Left renal pelvis (tissue), 4 donors: ENCODE results near the gene PTPRF. TPM values are rescaled to one million over a fixed set of nuclear protein-coding genes. Genes with fewer than 3 reads are reported as not detected.
"Not testable (repeated sequence)": the region's sequence is repeated elsewhere in the genome, so short reads cannot be mapped to it uniquely, and the experiment has no call there.

Experiments used
- DNase-seq, 4 donors: peaks; one replicate each; pipeline ENCODE4 v3.0.0-alpha.2; 2013; ENCODE audit warnings: low read depth in 4 of 4, low spot score in 3 of 4
- polyA plus RNA-seq, 4 donors: library from polyadenylated mRNA; unstranded; fragments of 120-200 nt; gene quantifications; one replicate each; pipeline ENCODE4 v1.2.1, GENCODE V29; 2013; ENCODE audit not compliant: insufficient read length in 4 of 4

The PTPRF gene
- polyA plus RNA-seq, result 100 to 1,000 TPM; 100 to 253 (median 200) TPM

- DNase-seq, result no peak
Observed at GRCh38 chr1:43530483-43531106, at the start of gene PTPRF. Gene PTPRF, plus strand, starts transcription at chr1:43530883. Its CDS starts 14,193 bp downstream, at chr1:43545076.

DNA sequence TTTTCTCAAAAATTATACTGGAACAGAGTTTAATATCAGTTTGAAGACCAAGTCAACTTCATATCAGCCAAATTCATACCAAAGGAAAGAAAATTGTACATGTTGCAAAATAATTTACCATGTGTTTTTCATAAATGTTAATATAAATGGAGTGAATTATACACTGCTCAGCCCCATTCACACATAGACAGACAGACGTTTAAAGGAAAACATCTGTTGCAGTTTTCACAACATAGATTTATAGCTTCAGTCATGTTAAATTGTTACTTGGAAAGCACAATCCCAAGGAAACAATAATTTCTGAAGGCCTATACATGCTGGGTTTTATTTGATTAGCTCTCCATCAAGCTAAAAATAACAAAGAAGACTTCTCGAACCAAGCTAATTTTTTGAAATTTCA, 49.2 kb upstream of the PTPRF start:
- DNase-seq, result peak in 3 of 4 donors; percentile 7 to 12 (median 7)

DNA sequence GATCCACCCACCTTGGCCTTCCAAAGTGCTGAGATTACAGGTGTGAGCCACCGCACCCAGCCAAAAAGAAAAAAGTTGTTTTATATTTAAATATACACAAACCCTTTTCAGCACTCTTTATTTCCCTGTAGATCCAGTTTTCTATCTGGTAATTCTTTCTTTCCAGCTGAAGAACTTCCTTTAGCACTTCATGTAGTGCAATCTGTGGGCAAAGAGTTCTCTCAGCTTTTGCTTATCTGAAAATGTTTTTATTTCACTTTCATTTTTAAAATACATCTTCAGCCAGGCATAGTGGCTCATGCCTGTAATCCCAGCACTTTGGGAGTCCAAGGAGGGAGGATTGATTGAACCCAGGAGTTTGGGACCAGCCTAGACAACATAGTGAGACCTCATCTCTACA, 48.5 kb upstream of the PTPRF start:
- DNase-seq, result no peak

DNA sequence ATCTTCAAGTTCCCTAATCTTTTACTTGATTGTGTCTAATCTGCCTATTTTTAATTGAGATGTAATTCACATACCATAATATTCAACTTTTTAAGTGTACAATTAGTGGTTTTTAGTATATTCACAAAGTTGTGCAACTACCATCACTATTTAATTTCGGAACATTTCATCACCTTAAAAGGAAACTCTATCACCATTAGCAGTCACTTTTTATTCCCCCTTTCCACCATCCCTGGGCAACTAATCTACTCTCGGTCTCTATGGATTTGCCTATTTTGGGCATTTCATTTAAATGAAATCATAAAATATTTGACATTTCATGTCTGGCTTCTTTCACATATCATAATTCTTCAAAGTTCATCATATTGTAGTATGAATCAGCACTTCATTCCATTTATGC, 46.3 kb upstream of the PTPRF start:
- DNase-seq, result no peak

- DNase-seq, result no peak
Observed at GRCh38 chr1:43488165-43488564, 42.5 kb upstream of the PTPRF start.

- no peak for DNase-seq
Observed at GRCh38 chr1:43491061-43491460, 39.6 kb upstream of the PTPRF start.

- no peak for DNase-seq
Observed at GRCh38 chr1:43492826-43493225, 37.9 kb upstream of the PTPRF start.

DNA sequence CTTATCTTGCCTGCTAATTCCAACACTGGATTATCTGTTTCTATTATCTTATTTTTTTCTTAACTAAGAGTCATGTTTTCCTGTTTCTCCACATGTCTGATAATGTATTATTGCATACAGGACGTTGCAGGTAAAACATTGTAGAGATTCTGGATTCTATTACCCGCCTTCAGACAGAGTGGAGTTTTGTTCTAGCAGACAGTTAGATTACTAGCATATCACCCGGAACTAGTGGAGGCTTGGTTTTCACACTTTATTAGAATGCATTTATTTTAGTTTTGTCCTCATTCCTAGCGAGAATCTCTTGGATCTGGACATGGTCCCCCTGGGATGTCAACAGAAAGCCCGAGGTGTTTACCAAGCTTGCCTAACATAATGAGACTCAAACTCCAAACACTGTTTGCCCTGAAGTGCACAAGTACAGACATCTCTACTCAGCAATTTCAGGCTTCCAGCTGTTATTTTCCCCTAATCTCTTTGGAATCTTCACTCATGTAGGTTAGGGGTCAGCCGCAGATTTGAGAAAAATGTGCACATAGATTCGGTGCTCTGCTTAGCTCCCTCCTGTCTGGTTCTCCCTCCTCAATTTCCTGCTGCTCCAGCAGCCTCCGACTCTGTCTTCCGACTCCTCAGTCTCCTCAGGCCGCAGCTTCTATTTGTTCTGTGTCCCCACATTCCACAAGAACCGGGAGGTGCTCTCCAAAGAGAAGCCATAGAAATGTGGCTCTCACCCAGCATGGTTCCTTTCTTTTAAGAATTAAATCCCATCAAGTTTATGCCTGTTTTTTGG, 36.8 kb upstream of the PTPRF start:
- DNase-seq, result no peak

DNA sequence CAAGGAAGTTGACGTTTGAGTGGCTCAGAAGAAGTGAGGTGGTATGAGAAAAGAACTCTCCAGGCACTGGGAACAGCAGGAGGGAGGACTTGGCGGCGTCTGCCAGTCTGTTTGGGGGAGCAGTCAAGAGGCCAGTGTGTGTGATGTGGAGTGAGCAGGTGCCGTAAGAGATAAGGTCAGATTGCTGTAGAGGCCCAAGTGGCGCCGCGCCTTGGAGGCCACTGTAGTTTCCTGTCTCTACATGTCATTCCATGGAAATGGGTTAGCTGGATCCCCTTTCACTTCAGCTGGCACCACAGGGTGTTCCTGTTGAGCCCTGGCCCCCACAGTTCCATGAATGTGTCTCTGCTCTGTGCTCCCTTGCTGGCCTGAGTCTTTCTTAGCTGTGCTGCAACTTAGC, 35.5 kb upstream of the PTPRF start:
- DNase-seq, result no peak

DNA sequence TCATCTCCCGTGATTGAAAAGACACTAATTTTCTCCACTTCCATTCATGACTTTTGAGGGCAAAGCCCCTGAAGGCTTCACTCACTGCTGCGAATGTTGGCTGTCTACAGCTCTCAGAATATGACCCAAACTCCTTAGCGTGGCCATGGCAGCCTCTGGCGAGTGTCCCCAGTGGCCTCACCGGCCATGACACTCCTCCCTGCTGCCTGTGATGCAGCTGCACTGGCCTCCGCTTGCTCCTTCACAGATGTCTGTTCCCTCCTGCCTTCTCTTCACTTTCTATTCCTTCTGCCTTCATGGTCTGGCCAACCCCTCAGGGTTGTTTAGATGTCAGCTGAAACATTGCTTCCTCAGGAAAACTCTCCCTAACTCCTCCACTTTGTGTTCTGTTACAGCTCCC, 30.8 kb upstream of the PTPRF start:
- DNase-seq, result no peak

DNA sequence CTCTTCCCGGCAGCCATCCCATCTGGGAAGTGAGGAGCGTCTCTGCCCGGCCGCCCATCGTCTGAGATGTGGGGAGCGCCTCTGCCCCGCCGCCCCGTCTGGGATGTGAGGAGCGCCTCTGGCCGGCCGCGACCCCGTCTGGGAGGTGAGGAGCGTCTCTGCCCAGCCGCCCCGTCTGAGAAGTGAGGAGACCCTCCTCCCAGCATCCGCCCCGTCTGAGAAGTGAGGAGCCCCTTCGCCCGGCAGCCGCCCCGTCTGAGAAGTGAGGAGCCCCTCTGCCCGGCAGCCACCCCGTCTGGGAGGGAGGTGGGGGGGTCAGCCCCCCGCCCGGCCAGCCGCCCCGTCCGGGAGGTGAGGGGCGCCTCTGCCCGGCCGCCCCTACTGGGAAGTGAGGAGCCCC, 28.9 kb upstream of the PTPRF start:
- DNase-seq, result not testable (repeated sequence)

DNA sequence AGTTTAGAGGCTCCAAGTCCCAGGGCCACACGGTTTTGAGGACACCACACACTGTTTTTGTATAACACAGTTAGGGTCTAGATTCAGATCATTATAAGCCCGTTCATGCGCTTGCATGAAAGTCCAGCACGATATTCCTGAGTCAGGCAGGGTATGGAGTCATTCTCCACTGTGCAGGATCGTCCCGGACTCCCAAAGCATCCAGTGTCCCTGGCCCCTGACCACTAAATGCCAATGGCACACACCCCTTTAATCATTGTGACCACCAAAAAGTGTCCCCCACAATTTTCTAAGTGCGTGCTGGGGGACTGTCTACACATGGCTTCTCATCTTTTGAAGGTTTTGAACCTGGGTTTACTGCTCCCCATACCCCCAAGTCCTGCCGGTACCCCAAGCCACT, 27.1 kb upstream of the PTPRF start:
- DNase-seq, result no peak

DNA sequence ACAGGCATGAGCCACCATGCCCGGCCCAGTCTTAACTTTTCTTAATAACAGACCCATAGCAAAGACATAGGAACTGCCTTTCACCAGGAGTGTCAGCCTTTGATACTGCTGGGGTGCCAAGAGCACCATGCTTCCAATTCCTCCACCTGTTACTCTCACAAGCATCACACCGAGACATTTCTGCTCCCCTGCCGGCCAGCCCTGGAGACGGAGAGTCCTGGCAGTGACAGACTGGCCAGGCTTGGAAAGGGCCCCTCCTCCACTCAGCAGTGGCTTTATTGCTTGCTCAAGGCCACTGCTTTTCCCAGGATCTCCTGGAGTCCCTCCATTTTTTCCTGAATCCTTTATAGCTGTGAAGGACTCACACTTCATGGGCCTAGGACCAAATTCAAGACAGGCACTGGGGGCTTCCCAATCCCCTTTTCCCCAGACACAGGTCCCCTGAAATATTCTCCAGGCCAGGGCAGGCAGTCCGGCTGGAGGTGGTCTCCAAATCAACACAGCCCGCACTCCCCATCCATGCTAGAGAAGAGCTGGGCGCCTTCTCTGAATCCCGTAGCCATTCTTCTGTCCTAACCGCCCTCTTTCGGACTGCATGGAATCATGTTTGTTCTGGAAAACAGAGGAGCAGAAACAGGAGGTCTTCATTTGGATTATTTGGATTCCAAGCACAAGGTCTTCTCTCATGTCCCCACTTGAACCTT, 25.5 kb upstream of the PTPRF start:
- DNase-seq, result no peak

DNA sequence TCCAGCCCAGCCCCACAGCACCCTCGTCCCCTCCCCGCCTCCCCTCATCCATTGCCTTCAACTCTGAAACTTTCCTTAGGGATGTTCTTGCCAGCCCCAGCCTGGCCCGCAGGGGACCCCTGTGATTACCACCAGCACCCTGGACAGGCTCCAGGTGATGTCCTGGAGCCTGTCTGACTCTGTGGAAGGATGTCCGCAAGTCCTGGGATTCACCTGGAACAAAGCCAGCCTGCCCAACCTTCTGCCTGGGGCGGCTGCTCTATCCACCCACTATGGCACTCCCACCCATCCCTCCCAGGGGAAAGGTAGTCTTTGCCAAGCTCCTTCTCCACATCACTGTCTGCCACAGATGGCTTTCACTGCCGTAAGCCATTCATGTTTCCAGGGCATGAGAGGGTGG, 24.4 kb upstream of the PTPRF start:
- DNase-seq, result no peak

- no peak for DNase-seq
Observed at GRCh38 chr1:43507296-43508295, 23.1 kb upstream of the PTPRF start.

DNA sequence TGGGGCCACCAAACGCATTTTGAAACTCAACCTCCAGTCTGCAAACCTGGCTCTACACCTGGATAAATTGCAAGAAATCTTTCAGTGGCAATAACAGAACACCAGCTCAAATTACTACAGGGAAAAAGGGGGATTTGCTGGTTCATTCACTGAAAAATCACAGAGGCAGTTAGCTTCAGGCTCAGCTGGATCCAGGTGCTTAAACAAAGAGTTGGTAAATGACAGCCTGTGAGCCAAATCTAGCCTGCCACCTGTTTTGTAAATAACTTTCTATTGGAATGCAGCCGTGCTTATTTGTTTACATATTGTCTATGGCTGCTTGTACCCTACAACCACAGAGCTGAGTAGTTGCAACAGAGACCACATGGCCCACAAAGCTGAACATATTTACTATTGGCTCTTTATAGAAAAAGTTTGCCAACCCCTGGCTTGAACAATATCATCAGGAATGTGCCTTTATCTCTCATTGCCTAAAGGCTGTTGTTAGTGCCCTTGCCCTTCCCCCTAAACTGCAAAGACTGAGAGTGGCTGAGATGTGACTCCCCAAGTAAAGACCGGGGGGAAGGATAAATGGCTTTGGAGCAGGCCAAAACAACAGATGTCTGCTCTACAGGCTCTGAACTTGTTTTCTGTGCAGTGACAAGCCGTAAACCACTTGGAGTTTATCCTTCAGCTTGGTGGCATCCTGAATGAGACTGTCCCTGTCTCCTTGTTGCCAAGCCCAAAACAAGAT, 21.5 kb upstream of the PTPRF start:
- DNase-seq, result no peak

GRCh38 chr1:43509740-43510375, 20.8 kb upstream of the PTPRF start:
- no peak for DNase-seq

- DNase-seq, result no peak
Observed at GRCh38 chr1:43510621-43511020, 20.1 kb upstream of the PTPRF start.

GRCh38 chr1:43511394-43511793, 19.3 kb upstream of the PTPRF start:
- DNase-seq, result no peak
